ENCODE data around the gene SREBF1. TPM values are rescaled to one million over a fixed set of nuclear protein-coding genes. Genes with fewer than 3 reads are reported as not detected.

SREBF1 gene
- total RNA-seq, 1 experiment from 2014 or later, result 360 TPM

- H3K27ac ChIP-seq, result peak overlapping the region; percentile 95
- H3K9me2 ChIP-seq (ENCODE audit: insufficient read depth), result no peaks in the 10 kb centered on the region
- intact Hi-C loops (cut with micrococcal nuclease; ENCODE audit: unreplicated experiment), result no loop called here
- peaks cover 90% of the 10 kb centered on the region for H3K79me2 ChIP-seq (ENCODE audit: low read depth)
- peaks cover 63% of the 10 kb centered on the region for H4K20me1 ChIP-seq (ENCODE audit: insufficient read depth)
- peaks cover 29% of the 10 kb centered on the region for H3K36me3 ChIP-seq (ENCODE audit: low read depth)
- H3K27me3 ChIP-seq (ENCODE audit: insufficient read depth, low read depth), result no peaks in the 10 kb centered on the region
- no peak overlapping the region for H2AFZ ChIP-seq
- peaks cover 91% of the 10 kb centered on the region for H3K4me1 ChIP-seq (replicated peaks; ENCODE audit: insufficient read depth)
- H3K9me3 ChIP-seq (ENCODE audit: insufficient read depth, low read depth), result no peaks in the 10 kb centered on the region
- TF ChIP-seq CTCF (conservative IDR thresholded peaks at IDR 0.05) (no peak), EZH2 (IDR thresholded peaks at IDR 0.05; ENCODE audit: low read depth) (no peak)
- peaks cover 88% of the 10 kb centered on the region for H3F3A ChIP-seq (ENCODE audit: insufficient read depth, low read depth)
- H3K4me3 ChIP-seq, result no peak overlapping the region
- POLR2A ChIA-PET (ENCODE audit: unreplicated experiment), result interaction anchor here (1.2 to 1.5 kb wide), 3 partner anchors 10 to 14 kb away, joined by 15 to 37 read pairs (median 17); partner anchors contain the start of gene SREBF1
- TSS peak; percentile 40 for BruUV-seq (replicated peaks)
- no peak for DNase-seq
- peak overlapping the region; percentile 85 for H3K4me2 ChIP-seq
- CTCF ChIA-PET, result no interaction called here
Measured at GRCh38 chr17:17826342-17826713, 10.5 kb downstream of the SREBF1 start.

- intact Hi-C loops (cut with micrococcal nuclease; ENCODE audit: unreplicated experiment), result loop anchor here (5.0 kb wide), 1 partner anchor 212 kb away; the partner anchor contains the start of genes ATPAF2 and GID4
- POLR2A ChIA-PET (ENCODE audit: unreplicated experiment), result interaction anchor here (0.7 to 1.5 kb wide), 6 partner anchors 11 to 525 kb away, joined by 3 to 37 read pairs (median 10); partner anchors contain the start of gene SREBF1
- no peak overlapping the region for H2AFZ ChIP-seq
Measured at GRCh38 chr17:17824783-17825614, 11.8 kb downstream of the SREBF1 start.

More at GRCh38 chr17:17824783-17825614, 11.8 kb downstream of the SREBF1 start:
- H3K27me3 ChIP-seq (ENCODE audit: insufficient read depth, low read depth), result no peaks in the 10 kb centered on the region
- H3K9me3 ChIP-seq (ENCODE audit: insufficient read depth, low read depth), result no peaks in the 10 kb centered on the region
- H3F3A ChIP-seq (ENCODE audit: insufficient read depth, low read depth), result peaks cover 89% of the 10 kb centered on the region
- CTCF ChIA-PET, result no interaction called here
- peak overlapping the region; percentile 85 for H3K4me2 ChIP-seq
- DNase-seq, result peak in 1 of 2 experiments; percentile 53
- BruUV-seq (replicated peaks), result no TSS peak
- peaks cover 90% of the 10 kb centered on the region for H3K79me2 ChIP-seq (ENCODE audit: low read depth)
- peaks cover 22% of the 10 kb centered on the region for H3K36me3 ChIP-seq (ENCODE audit: low read depth)
- peak overlapping the region; percentile 95 for H3K27ac ChIP-seq
- peaks cover 95% of the 10 kb centered on the region for H3K4me1 ChIP-seq (replicated peaks; ENCODE audit: insufficient read depth)
- H3K4me3 ChIP-seq, result no peak overlapping the region; the same call in 1 of the 2 replicates
- no peaks in the 10 kb centered on the region for H3K9me2 ChIP-seq (ENCODE audit: insufficient read depth)
- peaks cover 63% of the 10 kb centered on the region for H4K20me1 ChIP-seq (ENCODE audit: insufficient read depth)
- TF ChIP-seq EZH2 (IDR thresholded peaks at IDR 0.05; ENCODE audit: low read depth) (no peak), CTCF (conservative IDR thresholded peaks at IDR 0.05) (no peak)
